Right atrium auricular region (tissue), 2 donors: ENCODE measurements around the gene ALPG. TPM values are rescaled to one million over a fixed set of nuclear protein-coding genes. Genes with fewer than 3 reads are reported as not detected.
"Not testable (repeated sequence)": the region's sequence is repeated elsewhere in the genome, so short reads cannot be mapped to it uniquely, and the experiment has no call there.

Experiments
- DNase-seq: peaks from one replicate; pipeline ENCODE4 v3.0.0-alpha.2; 2019; ENCODE audit warnings: low spot score
- H3K27ac ChIP-seq, 2 donors: fragments of 200-600 bp; sonication (generic); 1 replicate in 1 of 2; 2 replicates in 1 of 2; pipeline ENCODE4 v1.5.1; 2016 to 2019
- H3K27me3 ChIP-seq, 2 donors: fragments of 200-600 bp; sonication (generic); one replicate each; pipeline versions ENCODE4 v1.5.1 to v1.6.0; 2017 to 2019
- H3K36me3 ChIP-seq: fragments of 200-600 bp; sonication (generic); one replicate; pipeline ENCODE4 v1.5.1; 2016
- H3K4me1 ChIP-seq, 2 donors: fragments of 200-600 bp; sonication (generic); one replicate each; pipeline versions ENCODE4 v1.5.1 to v1.6.0; 2017 to 2019
- H3K4me3 ChIP-seq, 2 donors: fragments of 200-600 bp; sonication (generic); 1 replicate in 1 of 2; 2 replicates in 1 of 2; pipeline ENCODE4 v1.5.1; 2017 to 2019; ENCODE audit warnings: mild to moderate bottlenecking in 1 of 2, moderate library complexity in 1 of 2
- H3K9me3 ChIP-seq, 2 donors: fragments of 200-600 bp; sonication (generic); one replicate each; pipeline ENCODE4 v1.5.1; 2019
- total RNA-seq, 2 donors: library from RNA; depleted of rRNA; stranded (reverse); fragments of >200 nt; gene quantifications; one replicate each; pipeline ENCODE4 v1.1.0, GENCODE V29; 2016
- TF ChIP-seq, protein P1 (sequence below), 2 donors: fragments of 200-600 bp; sonication (generic); IDR thresholded peaks; one replicate each; pipeline ENCODE4 v1.5.1; 2019; ENCODE audit warnings: antibody characterized with exemption in 2 of 2

ALPG gene
- total RNA-seq, 2 donors from 2014 or later = not detected

DNA sequence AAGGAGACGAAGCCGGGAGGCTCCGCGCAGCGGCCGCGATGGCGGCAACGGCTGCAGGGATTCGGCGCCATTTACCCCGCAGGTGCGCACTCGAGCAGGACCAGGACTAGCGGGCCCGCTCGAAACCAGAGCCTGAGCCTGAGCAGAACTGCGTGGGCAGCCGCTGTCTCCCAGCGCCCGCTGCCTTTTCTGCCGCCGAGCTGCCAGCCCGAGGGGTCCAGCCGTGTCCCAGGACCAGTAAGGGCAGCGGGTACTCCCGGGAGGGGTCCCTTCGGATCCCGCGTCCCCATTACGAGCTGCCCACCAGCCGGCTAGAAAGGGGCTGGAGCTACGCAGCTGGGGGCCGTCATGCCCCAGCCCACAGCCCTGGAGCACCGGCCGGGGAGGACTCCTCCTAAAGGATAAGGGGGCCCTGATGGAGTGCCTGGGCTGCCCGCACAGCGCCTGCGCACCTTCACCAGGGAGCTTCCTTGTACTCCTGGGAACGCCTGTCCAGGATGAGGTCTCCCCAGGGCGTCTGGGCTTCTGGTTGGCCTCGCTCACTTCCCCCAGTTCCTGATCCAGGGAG, 18.2 kb upstream of the ALPG start:
- no peaks in the 10 kb centered on the region for H3K9me3 ChIP-seq
- no peak overlapping the region for H3K4me3 ChIP-seq
- no peak for DNase-seq
- H3K27ac ChIP-seq = no peak overlapping the region
- no peaks in the 10 kb centered on the region for H3K36me3 ChIP-seq
- peaks cover 3 to 25% of the 10 kb centered on the region in 2 donors for H3K27me3 ChIP-seq
- peaks cover 0 to 22% of the 10 kb centered on the region in 2 donors for H3K4me1 ChIP-seq
- TF ChIP-seq, protein P1, sequence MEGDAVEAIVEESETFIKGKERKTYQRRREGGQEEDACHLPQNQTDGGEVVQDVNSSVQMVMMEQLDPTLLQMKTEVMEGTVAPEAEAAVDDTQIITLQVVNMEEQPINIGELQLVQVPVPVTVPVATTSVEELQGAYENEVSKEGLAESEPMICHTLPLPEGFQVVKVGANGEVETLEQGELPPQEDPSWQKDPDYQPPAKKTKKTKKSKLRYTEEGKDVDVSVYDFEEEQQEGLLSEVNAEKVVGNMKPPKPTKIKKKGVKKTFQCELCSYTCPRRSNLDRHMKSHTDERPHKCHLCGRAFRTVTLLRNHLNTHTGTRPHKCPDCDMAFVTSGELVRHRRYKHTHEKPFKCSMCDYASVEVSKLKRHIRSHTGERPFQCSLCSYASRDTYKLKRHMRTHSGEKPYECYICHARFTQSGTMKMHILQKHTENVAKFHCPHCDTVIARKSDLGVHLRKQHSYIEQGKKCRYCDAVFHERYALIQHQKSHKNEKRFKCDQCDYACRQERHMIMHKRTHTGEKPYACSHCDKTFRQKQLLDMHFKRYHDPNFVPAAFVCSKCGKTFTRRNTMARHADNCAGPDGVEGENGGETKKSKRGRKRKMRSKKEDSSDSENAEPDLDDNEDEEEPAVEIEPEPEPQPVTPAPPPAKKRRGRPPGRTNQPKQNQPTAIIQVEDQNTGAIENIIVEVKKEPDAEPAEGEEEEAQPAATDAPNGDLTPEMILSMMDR (IDR thresholded peaks at IDR 0.05) = no peak

DNA sequence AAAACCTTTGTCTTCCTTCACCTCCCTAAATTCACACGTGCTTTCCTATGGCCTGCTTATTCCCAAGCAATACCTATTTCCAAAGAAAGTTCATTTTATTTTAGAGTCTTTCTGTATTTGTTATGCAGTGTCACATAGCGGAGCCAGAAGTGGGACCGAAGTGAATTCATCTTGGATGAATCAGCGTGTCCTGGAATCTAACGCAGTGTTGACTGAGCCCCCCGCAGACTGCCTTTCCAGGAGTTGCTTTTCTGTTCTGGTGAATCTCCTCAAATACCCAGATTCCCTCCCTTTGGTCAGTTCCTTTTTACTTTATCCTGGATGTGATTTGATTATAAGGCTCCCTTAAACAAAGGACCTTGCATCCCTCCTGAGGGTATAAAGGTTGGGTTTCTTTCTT, 17.3 kb upstream of the ALPG start:
- no peak for DNase-seq
- Histone ChIP-seq H3K4me3 (no peak overlapping the region), H3K9me3 (no peaks in the 10 kb centered on the region), H3K4me1 (peaks cover 0 to 22% of the 10 kb centered on the region in 2 donors), H3K27ac (no peak overlapping the region), H3K36me3 (no peaks in the 10 kb centered on the region), H3K27me3 (peaks cover 3 to 25% of the 10 kb centered on the region in 2 donors)
- TF ChIP-seq, protein P1 (IDR thresholded peaks at IDR 0.05) = no peak

DNA sequence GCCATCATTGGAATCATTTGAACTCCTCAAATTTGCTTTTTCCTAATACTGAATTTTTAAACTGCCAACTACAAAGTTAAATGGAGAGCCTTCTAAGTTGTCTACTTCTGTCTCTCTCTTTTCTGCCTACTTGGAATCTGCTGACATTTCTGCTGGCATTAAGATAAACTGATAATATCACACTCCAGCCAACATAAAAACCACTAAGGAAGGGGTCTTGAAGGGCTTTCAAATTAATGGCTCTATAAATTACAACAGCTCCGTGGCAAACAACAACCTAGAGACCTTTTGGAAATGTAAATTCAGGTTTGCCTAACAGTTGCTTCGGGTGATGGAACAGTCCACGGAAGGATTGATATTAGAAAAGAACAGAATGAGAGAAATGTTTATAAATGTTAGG, 16.0 kb upstream of the ALPG start:
- Histone ChIP-seq H3K4me1 (peaks cover 0 to 22% of the 10 kb centered on the region in 2 donors), H3K36me3 (no peaks in the 10 kb centered on the region), H3K27me3 (peaks cover 3 to 21% of the 10 kb centered on the region in 2 donors), H3K27ac (no peak overlapping the region), H3K9me3 (no peaks in the 10 kb centered on the region), H3K4me3 (no peak overlapping the region)
- TF ChIP-seq, protein P1 (IDR thresholded peaks at IDR 0.05) = no peak
- DNase-seq = no peak

DNA sequence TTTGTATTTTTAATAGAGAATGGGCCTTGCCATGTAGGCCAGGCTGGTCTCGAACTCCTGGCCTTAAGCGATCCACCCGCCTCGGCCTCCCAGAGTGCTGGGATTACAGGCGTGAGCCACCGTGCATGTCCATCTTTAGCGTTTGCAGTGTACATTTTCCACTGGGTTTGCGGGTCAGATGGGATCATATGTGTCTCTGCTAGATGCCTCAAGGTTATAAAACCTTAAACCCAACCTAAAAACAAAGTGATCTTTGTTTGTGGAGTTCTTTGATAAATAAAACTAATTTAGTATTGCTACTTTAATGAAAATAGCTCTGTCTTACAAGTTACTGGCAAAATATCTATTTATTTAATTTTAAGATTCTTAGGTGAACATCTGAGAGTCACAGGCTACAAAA, 13.1 kb upstream of the ALPG start:
- TF ChIP-seq, protein P1 (IDR thresholded peaks at IDR 0.05) = no peak
- Histone ChIP-seq H3K9me3 (no peaks in the 10 kb centered on the region), H3K4me1 (peaks cover 0 to under 1% of the 10 kb centered on the region in 2 donors), H3K4me3 (no peak overlapping the region), H3K27me3 (peaks cover 0 to under 1% of the 10 kb centered on the region in 2 donors), H3K27ac (no peak overlapping the region), H3K36me3 (no peaks in the 10 kb centered on the region)
- no peak for DNase-seq

DNA sequence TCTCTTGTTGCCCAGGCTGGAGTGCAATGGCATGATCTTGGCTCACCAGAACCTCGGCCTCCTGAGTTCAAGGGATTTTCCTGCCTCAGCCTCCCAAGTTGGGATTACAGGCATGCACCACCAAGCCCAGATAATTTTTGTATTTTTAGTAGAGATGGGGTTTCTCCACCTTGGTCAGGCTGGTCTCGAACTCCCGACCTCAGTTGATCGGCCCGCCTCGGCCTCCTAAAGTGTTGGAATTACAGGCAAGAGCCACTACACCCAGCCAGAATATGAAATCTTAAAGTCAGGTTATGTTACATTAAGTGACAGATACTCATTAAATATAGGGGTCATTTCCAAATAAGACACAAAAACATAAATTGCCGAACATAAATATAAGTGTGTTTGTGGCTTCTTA, 12.2 kb upstream of the ALPG start:
- H3K27ac ChIP-seq, H3K36me3 ChIP-seq, H3K9me3 ChIP-seq, H3K4me1 ChIP-seq, H3K27me3 ChIP-seq, DNase-seq, H3K4me3 ChIP-seq: not testable (repeated sequence)

DNA sequence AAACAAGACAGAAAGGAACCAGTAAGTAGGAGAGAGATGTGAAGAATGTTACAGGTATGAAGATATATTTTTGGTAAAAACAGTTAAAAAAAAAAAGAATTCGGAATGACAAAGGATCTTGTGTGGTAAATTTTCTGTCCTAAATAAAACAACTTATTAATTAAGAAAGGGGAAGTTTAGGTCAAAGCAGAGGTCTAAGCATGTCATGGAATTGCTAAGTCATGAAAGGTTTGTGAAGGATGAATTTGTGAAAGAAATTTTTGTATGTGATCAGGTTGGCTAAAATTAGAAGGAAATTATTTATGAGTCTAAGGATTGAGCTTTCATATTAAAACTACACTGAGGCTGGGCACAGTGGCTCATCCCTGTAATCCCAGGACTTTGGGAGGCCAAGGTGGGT, 11.1 kb upstream of the ALPG start:
- TF ChIP-seq, protein P1 (IDR thresholded peaks at IDR 0.05) = no peak
- Histone ChIP-seq H3K36me3 (no peaks in the 10 kb centered on the region), H3K27me3 (no peaks in the 10 kb centered on the region), H3K9me3 (no peaks in the 10 kb centered on the region), H3K27ac (no peak overlapping the region), H3K4me3 (no peak overlapping the region), H3K4me1 (no peaks in the 10 kb centered on the region)
- DNase-seq = no peak
